ENCODE measurements around the gene FLNA. TPM values are rescaled to one million over a fixed set of nuclear protein-coding genes. Genes with fewer than 3 reads are reported as not detected.

Gene FLNA
- total and polyA plus RNA-seq, 2 donors (not counting 3 experiments of a cell fraction or from before 2014, with no cell fraction given) = 658 to 1,474 TPM

DNA sequence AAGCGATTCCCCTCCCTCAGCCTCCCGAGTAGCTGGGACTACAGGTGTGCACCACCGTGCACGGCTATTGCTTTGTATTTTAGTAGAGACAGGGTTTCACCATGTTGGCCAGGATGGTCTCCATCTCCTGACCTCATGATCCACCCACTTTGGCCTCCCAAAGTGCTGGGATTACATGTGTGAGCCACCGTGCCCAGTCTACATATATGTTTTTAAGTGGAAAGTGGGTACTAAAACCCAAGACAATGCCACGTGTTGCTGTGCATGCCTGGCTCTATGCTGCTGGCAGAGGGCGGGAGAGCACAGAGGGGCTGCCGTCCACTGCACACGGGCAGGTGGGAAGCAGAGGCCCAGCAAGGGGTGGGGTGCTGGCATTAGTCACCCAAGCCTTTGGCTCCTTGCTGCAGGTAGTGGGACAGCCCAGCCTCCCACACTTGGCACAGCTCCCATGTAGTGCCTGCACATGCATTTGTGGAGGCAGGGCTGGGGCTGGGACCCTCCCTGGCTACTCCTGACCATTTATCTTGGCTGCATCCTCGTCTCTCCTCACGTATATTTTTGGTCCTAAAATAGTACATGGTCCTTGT, 8.1 kb upstream of the FLNA start:
- DNase-seq (ENCODE audit: low read depth, low spot score) = no peak
- ChIA-PET CTCF (interaction anchor here (1.2 to 2.6 kb wide), 2 partner anchors 9 to 149 kb away, joined by 4 to 16 read pairs; partner anchors contain the start of gene FLNA), POLR2A (no interaction called here)
- Histone ChIP-seq H2AFZ (ENCODE audit: low read depth, low read length) (no peak overlapping the region), H3K9ac (replicated peaks; ENCODE audit: extremely low read depth, insufficient read depth, low read length) (no peak overlapping the region), H3K4me3 (replicated peaks in 1 of 3; ENCODE audit: insufficient read depth in 1 of 3, low read depth in 1 of 3, low read length in 3 of 3) (no peak overlapping the region), H3K27ac (ENCODE audit: insufficient read depth, low read depth, low read length) (no peak overlapping the region), H3K27me3 (ENCODE audit: control insufficient read depth in 2 of 2, insufficient read depth in 2 of 2, low read length in 2 of 2) (no peaks in the 10 kb centered on the region), H3K9me3 (replicated peaks; ENCODE audit: control insufficient read depth, insufficient read depth, low read length) (no peaks in the 10 kb centered on the region), H3K79me2 (ENCODE audit: control insufficient read depth, insufficient read depth, low read length) (peaks cover 17% of the 10 kb centered on the region), H3K4me1 (ENCODE audit: control insufficient read depth, extremely low read depth, insufficient read depth, low read length) (peaks cover 6% of the 10 kb centered on the region), H3K4me2 (ENCODE audit: insufficient read depth, low read length) (no peak overlapping the region), H4K20me1 (replicated peaks; ENCODE audit: control insufficient read depth, extremely low read depth, insufficient read depth, low read length) (no peaks in the 10 kb centered on the region), H3K36me3 (ENCODE audit: control insufficient read depth in 2 of 2, extremely low read depth in 1 of 2, insufficient read depth in 2 of 2, low read length in 2 of 2) (no peaks in the 10 kb centered on the region), H3K9me1 (replicated peaks; ENCODE audit: control insufficient read depth, extremely low read depth, insufficient read depth, low read length) (no peaks in the 10 kb centered on the region)
- no TSS peak for BruUV-seq (replicated peaks)
- TF ChIP-seq, protein P1, sequence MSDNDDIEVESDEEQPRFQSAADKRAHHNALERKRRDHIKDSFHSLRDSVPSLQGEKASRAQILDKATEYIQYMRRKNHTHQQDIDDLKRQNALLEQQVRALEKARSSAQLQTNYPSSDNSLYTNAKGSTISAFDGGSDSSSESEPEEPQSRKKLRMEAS (IDR thresholded peaks at IDR 0.05; ENCODE audit: insufficient read depth, insufficient read length) = no peak
- TF ChIP-seq POLR2A (IDR thresholded peaks at IDR 0.05; ENCODE audit: low read depth, low read length) = no peak
- no peak for TF ChIP-seq JUN (IDR thresholded peaks at IDR 0.05; ENCODE audit: borderline replicate concordance, insufficient read depth, insufficient read length, low read depth)
- no peak for TF ChIP-seq GATA2 (IDR thresholded peaks at IDR 0.05; ENCODE audit: insufficient read depth, insufficient read length, low read depth, low read length)
- TF ChIP-seq, protein P2, sequence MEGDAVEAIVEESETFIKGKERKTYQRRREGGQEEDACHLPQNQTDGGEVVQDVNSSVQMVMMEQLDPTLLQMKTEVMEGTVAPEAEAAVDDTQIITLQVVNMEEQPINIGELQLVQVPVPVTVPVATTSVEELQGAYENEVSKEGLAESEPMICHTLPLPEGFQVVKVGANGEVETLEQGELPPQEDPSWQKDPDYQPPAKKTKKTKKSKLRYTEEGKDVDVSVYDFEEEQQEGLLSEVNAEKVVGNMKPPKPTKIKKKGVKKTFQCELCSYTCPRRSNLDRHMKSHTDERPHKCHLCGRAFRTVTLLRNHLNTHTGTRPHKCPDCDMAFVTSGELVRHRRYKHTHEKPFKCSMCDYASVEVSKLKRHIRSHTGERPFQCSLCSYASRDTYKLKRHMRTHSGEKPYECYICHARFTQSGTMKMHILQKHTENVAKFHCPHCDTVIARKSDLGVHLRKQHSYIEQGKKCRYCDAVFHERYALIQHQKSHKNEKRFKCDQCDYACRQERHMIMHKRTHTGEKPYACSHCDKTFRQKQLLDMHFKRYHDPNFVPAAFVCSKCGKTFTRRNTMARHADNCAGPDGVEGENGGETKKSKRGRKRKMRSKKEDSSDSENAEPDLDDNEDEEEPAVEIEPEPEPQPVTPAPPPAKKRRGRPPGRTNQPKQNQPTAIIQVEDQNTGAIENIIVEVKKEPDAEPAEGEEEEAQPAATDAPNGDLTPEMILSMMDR (IDR thresholded peaks at IDR 0.05; ENCODE audit: extremely low read depth in 1 of 2, insufficient read depth in 1 of 2, low read depth in 1 of 2, low read length in 2 of 2) = no peak
- no peak for TF ChIP-seq FOS (IDR thresholded peaks at IDR 0.05; ENCODE audit: borderline replicate concordance, insufficient read depth, low read length)
- no peak for TF ChIP-seq POLR2AphosphoS5 (IDR thresholded peaks at IDR 0.05; ENCODE audit: insufficient read depth, low read depth, low read length)
- dilution Hi-C loops (cut with MboI; ENCODE audit: extremely low pct_ligation_motif_present, low sequenced_read_pairs) = no loop called here
- intact Hi-C loops (cut with micrococcal nuclease) = no loop called here
- no peak for FAIRE-seq
